BLaER1 (cell line): Measurements from ENCODE around the gene SREK1.

Experiments
- H3K27ac ChIP-seq: shearing (Covaris generic); formaldehyde crosslinking; 2 replicates; pipeline ENCODE4 v1.8.1; 2022
- H3K27me3 ChIP-seq: shearing (Covaris generic); formaldehyde crosslinking; 2 replicates; pipeline ENCODE4 v1.8.1; 2022
- H3K36me3 ChIP-seq: shearing (Covaris generic); formaldehyde crosslinking; 2 replicates; pipeline ENCODE4 v1.8.1; 2022
- H3K4me1 ChIP-seq: shearing (Covaris generic); formaldehyde crosslinking; 2 replicates; pipeline ENCODE4 v1.8.1; 2022
- H3K4me2 ChIP-seq: shearing (Covaris generic); formaldehyde crosslinking; 2 replicates; pipeline ENCODE4 v1.8.1; 2022
- H3K4me3 ChIP-seq: shearing (Covaris generic); formaldehyde crosslinking; 2 replicates; pipeline ENCODE4 v1.8.1; 2022
- H3K9ac ChIP-seq: shearing (Covaris generic); formaldehyde crosslinking; 2 replicates; pipeline ENCODE4 v1.8.1; 2022
- H3K9me3 ChIP-seq: shearing (Covaris generic); formaldehyde crosslinking; 2 replicates; pipeline ENCODE4 v1.8.1; 2022
- H4K20me1 ChIP-seq: shearing (Covaris generic); formaldehyde crosslinking; 2 replicates; pipeline ENCODE4 v1.8.1; 2022
- Cebpa-rat ChIP-seq: shearing (Covaris generic); IDR thresholded peaks from 2 replicates; pipeline ENCODE4 v1.8.1; 2022

The SREK1 gene

DNA sequence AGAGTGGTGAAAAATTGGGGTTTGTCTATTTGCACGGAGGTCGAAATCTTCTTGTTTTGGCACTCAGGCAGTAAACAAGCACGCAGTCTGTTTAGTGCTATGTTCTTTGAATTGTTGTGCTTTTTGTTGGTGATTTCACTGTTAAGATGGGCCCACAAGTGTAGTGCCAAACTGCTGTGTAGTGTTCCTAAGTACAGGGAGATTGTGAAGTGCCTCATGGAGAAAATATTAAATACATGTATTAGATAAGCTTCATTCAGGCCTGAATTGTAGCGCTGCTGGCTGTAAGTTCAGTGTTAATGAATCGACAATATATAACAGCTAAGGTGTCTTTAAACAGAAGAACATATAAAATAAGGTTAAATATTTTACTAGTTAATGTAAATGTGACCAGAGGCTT is 17.3 kb downstream of the SREK1 start:
- no peak overlapping the region for H3K27ac ChIP-seq
- H3K27me3 ChIP-seq = no peaks in the 10 kb centered on the region
- no peak overlapping the region for H3K4me3 ChIP-seq
- peaks cover 15% of the 10 kb centered on the region for H3K4me1 ChIP-seq
- no peaks in the 10 kb centered on the region for H3K9me3 ChIP-seq
- peaks cover 75% of the 10 kb centered on the region for H3K36me3 ChIP-seq
- TF ChIP-seq Cebpa-rat = no peak
- no peak overlapping the region for H3K9ac ChIP-seq
- H4K20me1 ChIP-seq = peaks cover 20% of the 10 kb centered on the region; the same call in 1 of the 2 replicates
- no peak overlapping the region for H3K4me2 ChIP-seq

DNA sequence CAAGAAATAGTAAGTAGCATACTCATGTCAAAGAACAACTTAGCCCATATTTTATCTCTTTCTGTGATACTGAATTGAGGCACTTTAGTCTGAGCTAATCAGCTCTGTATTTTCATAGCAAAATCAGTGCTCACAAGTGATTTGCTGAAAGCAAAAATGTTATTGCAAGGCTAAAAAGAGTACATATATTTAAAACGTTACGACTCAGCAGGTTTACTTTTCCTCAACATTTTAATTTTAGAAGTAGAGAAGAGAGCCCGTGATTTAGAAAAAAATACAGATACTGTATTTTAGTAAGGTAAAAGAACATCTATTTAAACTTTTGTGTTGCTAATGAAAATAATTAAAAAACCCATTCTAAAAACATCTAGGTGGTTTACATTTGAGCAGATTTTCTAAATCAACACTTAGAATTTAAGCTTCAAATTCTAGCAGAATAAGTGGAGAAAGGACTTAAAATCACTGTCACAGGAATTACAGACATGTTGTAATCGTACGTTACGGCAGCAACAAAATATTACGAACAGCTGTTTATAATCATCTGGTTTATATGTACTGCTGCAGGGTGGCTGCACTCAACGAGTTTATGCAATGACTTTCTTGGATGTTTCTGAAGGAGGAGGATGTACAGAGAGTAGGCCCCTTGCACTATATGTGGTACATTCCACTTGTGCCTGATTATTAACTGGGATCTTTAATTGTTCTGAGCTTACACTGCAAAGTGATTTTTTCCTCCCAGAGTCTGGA is 20.1 kb downstream of the SREK1 start:
- H3K9ac ChIP-seq = no peak overlapping the region
- H3K27ac ChIP-seq = no peak overlapping the region
- H3K9me3 ChIP-seq = no peaks in the 10 kb centered on the region
- no peak overlapping the region for H3K4me2 ChIP-seq
- H3K27me3 ChIP-seq = no peaks in the 10 kb centered on the region
- peaks cover 79% of the 10 kb centered on the region for H3K36me3 ChIP-seq
- TF ChIP-seq Cebpa-rat = no peak
- no peak overlapping the region for H3K4me3 ChIP-seq
- H3K4me1 ChIP-seq = peaks cover 35% of the 10 kb centered on the region
- peaks cover 27% of the 10 kb centered on the region for H4K20me1 ChIP-seq

DNA sequence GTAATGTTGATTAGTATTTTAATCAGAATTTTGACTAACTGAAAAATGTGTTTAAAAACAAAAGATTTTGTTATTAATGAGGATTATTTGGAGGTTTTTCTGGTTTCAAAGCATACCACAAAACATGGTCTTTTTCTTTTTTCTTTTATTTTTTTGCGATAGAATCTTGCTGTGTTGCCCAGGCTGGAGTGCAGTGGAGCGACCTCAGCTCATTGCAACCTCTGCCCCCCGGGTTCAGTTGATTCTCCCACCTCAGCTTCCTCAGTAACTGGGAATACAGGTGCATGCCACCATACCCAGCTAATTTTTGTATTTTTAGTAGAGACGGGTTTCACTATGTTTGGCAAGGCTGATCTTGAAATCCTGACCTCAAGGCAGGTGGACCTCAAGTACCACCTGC is 24.1 kb downstream of the SREK1 start:
- H4K20me1 ChIP-seq = peaks cover 46% of the 10 kb centered on the region
- peak overlapping the region; percentile 68; the same call in 1 of the 2 replicates for H3K4me2 ChIP-seq
- H3K9ac ChIP-seq = no peak overlapping the region
- no peaks in the 10 kb centered on the region for H3K27me3 ChIP-seq
- no peak for TF ChIP-seq Cebpa-rat
- H3K4me1 ChIP-seq = peaks cover 63% of the 10 kb centered on the region
- H3K9me3 ChIP-seq = no peaks in the 10 kb centered on the region
- no peak overlapping the region for H3K4me3 ChIP-seq
- peaks cover 62% of the 10 kb centered on the region for H3K36me3 ChIP-seq
- no peak overlapping the region for H3K27ac ChIP-seq

DNA sequence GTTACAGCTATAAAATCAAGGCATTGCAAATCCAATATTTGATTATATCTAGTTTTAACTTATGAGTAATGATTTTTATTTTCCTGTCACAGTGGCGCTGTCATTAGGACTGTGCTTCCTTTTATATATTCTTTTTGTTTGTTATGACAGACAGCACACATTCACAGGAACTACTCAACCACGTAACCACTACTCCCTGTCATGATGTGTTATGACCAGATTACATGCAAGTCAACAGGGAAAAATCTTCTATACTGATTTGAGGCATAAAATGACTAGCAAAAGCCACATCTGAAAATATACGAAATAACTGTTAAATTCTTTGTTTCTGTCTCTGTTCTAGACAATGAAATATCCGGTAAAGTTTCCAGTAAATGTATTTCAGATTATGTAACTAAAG is 25.4 kb downstream of the SREK1 start:
- no peak overlapping the region for H3K9ac ChIP-seq
- no peak overlapping the region for H3K4me3 ChIP-seq
- H3K9me3 ChIP-seq = no peaks in the 10 kb centered on the region
- H3K36me3 ChIP-seq = peaks cover 58% of the 10 kb centered on the region
- H3K27ac ChIP-seq = no peak overlapping the region
- peaks cover 63% of the 10 kb centered on the region for H3K4me1 ChIP-seq
- peaks cover 46% of the 10 kb centered on the region for H4K20me1 ChIP-seq
- no peak for TF ChIP-seq Cebpa-rat
- H3K4me2 ChIP-seq = peak overlapping the region; percentile 68
- no peaks in the 10 kb centered on the region for H3K27me3 ChIP-seq

DNA sequence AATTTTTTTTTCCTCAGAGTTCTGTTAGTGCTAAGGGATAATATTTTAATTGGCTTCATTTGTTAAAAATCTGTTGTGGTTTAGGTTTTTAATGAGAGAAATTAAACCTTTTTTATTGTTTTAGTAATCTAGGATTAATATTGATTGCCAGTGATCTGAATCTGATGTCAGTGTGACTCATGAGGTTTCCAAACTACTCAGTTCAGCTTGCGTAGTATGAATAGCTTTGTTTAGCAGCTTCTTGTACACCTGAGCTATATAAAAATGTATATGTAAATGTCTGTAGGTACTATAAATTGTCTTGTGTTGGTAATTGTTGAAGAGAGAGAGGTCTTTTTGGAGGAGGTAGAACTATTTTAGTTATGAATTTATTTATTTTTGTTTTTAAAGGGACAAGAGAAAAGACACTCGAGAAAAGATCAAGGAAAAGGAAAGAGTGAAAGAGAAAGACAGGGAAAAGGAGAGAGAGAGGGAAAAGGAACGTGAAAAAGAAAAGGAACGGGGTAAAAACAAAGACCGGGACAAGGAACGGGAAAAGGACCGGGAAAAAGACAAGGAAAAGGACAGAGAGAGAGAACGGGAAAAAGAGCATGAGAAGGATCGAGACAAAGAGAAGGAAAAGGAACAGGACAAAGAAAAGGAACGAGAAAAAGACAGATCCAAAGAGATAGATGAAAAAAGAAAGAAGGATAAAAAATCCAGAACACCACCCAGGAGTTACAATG is 26.3 kb downstream of the SREK1 start:
- peak overlapping the region; percentile 68; the same call in 1 of the 2 replicates for H3K4me2 ChIP-seq
- peaks cover 60% of the 10 kb centered on the region for H3K36me3 ChIP-seq
- peaks cover 44% of the 10 kb centered on the region for H4K20me1 ChIP-seq
- H3K27me3 ChIP-seq = no peaks in the 10 kb centered on the region
- H3K4me1 ChIP-seq = peaks cover 58% of the 10 kb centered on the region
- no peaks in the 10 kb centered on the region for H3K9me3 ChIP-seq
- H3K9ac ChIP-seq = no peak overlapping the region
- no peak overlapping the region for H3K27ac ChIP-seq
- no peak overlapping the region for H3K4me3 ChIP-seq
- TF ChIP-seq Cebpa-rat = no peak

DNA sequence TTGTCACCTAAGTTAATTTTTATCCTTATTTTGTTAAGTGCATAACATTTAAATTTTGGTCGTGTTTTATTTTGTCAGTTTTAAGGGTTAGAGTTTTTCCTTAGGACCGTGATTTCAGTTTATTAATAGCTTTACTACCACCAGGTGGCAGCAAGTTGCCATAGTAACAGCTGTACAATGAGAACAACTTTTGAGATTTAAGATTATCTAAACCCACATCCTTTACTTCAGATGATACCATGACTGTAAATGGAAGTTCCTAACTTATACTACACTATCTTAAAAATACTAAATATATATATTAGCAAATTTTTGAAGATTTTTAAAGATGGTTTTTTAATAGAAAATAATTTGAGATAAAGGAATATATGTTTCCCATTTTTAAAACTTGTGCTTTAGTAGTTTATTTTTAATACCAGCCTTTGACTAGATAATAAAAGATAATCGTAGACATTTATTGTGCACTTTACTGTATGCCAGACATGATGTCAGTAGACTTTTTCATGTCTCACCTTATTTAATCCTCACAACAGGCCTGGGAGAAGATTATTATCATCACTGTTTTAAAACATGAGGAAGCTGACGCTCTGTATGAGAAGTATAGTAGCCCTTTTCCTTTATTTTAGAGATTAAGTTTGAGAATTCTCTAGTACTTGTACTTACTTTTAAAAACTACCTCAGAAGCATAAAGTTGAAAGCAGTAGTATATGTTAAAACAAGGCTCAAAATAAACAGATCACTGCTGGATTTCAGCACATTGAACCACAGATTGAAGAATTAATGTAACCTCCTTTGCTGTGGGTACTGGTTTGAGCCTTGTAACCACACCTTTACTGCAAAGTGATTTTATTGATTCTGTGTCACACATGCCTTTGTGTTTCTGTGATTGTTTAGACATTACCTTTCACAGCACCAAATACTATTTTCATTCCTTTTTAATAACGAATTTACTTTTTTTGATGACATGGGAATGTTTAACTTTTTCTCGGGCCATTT is 27.5 kb downstream of the SREK1 start:
- H3K27me3 ChIP-seq = no peaks in the 10 kb centered on the region
- peaks cover 59% of the 10 kb centered on the region for H3K36me3 ChIP-seq
- H4K20me1 ChIP-seq = peaks cover 36% of the 10 kb centered on the region
- H3K4me3 ChIP-seq = no peak overlapping the region
- H3K27ac ChIP-seq = no peak overlapping the region
- no peaks in the 10 kb centered on the region for H3K9me3 ChIP-seq
- no peak for TF ChIP-seq Cebpa-rat
- peak overlapping the region; percentile 32; the same call in 1 of the 2 replicates for H3K4me2 ChIP-seq
- H3K9ac ChIP-seq = no peak overlapping the region
- H3K4me1 ChIP-seq = peaks cover 45% of the 10 kb centered on the region

DNA sequence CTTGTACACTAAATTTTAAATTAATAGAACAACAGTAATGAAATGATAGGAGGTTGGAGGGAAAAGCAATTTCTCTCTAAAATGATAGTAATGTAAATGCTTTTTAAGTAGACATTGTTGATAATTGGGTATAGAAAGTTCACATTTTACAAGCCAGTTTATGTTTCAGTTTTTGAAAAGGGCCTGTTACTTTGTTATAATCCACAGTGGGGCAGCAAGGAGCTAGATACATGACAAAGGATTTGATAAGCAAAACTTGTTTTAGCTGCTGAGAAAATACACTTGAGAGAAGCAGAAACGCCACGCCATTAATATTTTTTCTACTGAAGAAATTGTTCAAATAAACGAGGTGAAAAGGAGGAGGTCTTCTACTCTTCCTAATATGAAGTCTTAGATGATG is 30.2 kb downstream of the SREK1 start:
- Histone ChIP-seq H3K9ac (no peak overlapping the region), H3K27me3 (no peaks in the 10 kb centered on the region), H3K4me1 (peaks cover 27% of the 10 kb centered on the region), H3K9me3 (no peaks in the 10 kb centered on the region), H3K4me3 (no peak overlapping the region), H4K20me1 (peaks cover 24% of the 10 kb centered on the region), H3K27ac (no peak overlapping the region), H3K36me3 (peaks cover 78% of the 10 kb centered on the region), H3K4me2 (no peak overlapping the region)
- no peak for TF ChIP-seq Cebpa-rat

DNA sequence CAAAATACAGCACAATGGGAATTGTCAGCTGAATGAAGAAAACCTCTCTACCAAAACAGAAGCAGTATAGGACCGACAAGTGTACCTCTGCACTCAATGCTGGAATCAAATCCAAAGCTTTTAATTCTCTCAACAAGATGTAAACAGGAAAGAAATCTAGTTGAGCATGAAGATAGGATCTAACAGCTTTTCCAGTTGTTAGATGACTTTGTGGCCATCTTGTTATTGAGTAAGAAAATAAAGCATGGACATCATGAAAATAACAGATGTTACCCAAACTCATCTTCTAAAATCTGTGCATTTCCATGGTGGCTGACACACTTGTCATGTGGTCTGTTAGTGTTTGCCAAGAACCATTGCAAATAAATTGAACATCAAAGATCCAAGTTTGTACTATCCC is 34.7 kb downstream of the SREK1 start:
- no peak overlapping the region for H3K4me3 ChIP-seq
- no peak overlapping the region for H3K9ac ChIP-seq
- H3K4me2 ChIP-seq = no peak overlapping the region
- no peak for TF ChIP-seq Cebpa-rat
- no peaks in the 10 kb centered on the region; the same call in 1 of the 2 replicates for H4K20me1 ChIP-seq
- H3K4me1 ChIP-seq = no peaks in the 10 kb centered on the region
- H3K27me3 ChIP-seq = no peaks in the 10 kb centered on the region
- H3K36me3 ChIP-seq = peaks cover 79% of the 10 kb centered on the region
- H3K9me3 ChIP-seq = no peaks in the 10 kb centered on the region
- H3K27ac ChIP-seq = no peak overlapping the region

DNA sequence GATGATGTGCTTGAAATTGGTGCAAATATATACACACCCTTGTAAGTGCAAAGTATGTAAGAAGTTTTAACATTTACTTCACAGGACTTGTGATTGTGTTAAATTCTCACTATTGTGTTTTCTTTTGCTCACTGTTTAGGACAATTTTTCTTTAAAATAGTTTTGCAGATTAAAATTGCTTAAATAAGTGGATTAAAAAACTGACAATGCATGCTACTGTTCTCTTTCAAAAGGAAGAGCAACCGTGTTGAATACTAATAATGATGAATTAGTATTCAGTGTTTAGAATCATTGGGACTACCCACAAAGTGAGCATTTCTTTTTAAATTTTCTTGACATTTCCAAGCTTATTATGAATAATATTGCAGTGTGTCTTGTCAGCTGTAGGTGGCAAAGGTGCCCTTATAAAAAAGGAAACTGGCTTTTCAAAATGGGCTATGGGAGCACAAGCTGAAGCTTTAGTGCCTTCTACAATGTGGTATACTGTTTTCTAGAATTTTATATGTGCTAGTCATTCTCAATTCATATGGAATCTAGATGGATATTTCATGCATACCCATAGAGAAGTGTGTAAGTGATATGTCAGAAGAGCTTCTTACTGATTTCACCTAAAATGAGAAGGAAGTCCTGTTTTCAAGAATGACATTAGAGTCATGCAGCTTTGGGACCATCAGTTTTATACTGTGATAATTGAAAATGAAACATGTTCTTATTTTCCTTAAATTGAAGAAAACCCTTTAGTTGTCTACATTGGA is 35.4 kb downstream of the SREK1 start:
- Histone ChIP-seq H3K4me3 (no peak overlapping the region), H3K27me3 (no peaks in the 10 kb centered on the region), H3K36me3 (peaks cover 84% of the 10 kb centered on the region), H3K9me3 (no peaks in the 10 kb centered on the region), H3K4me1 (no peaks in the 10 kb centered on the region), H3K4me2 (no peak overlapping the region), H3K27ac (no peak overlapping the region), H3K9ac (no peak overlapping the region), H4K20me1 (no peaks in the 10 kb centered on the region; the same call in 1 of the 2 replicates)
- TF ChIP-seq Cebpa-rat = no peak
